ENCODE results near the gene SPTAN1. TPM values are rescaled to one million over a fixed set of nuclear protein-coding genes. Genes with fewer than 3 reads are reported as not detected.

Gene SPTAN1
- polyA plus RNA-seq, 10 donors, result 235 to 314 (median 273) TPM

DNA sequence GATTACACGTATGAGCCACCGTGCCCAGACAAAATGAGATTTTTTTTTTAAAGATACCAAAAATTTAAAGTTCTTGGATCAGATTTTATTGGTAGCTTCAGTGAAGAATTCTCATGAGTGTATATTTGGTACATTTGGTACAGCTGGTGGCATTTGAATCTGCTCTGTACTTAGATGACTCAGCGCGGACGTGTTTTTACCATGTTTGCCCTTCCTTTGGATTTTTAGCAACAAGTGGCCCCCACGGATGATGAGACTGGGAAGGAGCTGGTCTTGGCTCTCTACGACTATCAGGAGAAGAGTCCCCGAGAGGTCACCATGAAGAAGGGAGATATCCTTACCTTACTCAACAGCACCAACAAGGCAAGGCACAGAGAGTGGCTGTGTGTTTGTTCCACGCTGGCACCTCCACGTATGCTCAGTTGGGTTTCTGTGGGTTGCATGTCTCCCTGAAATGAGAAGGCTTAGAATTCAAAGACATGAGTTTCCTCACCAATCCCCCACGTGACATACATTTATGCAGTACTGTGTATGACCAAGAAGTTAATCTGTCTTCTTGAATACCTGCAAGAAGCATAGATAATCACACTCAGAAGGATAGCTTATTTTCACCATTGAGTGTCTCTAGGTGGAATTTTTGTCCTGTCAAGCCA lies 36.3 kb downstream of the SPTAN1 start:
- DNase-seq, result no peak

DNA sequence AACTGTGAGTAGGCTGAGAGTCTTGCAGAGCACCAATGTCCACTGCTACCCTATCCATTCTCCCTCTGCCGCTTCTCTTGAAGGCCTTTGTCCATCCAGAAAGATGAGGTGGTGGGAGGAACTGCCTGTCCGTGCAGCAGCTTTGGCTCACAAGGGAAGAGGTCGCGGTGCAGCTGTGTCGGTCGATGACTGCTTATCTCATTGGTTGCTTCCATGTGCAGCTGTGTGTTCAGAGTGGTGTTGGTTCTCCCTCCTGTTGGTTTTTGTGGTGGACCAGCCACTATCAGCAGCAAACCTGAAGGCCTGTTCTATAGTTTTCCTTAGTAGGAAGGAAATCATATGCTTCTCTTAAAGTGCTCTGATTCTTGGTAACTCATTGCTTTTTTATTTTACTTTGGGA lies 40.7 kb downstream of the SPTAN1 start:
- no peak for DNase-seq

- no peak for DNase-seq
These were observed 41.5 kb downstream of the SPTAN1 start for GRCh38 chr9:128593856-128594255.

DNA sequence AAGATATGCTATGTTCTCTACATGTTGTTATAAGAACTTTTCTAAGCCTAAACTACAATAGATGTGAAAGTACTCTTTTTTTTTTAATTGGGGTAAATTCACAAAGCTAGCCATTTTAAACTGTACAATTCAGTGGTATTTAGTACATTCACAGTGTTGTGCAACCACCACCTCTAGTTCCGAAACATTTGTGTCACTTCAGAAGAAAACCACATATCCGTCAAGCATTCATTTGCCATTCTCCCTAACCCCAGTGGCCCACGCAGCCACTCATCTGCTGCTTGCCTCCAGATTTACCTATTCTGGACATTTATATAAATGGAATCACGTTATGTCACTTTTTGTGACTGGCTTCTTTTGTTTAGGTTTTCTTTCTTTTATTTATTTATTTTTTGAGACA lies 43.1 kb downstream of the SPTAN1 start:
- DNase-seq, result no peak

DNA sequence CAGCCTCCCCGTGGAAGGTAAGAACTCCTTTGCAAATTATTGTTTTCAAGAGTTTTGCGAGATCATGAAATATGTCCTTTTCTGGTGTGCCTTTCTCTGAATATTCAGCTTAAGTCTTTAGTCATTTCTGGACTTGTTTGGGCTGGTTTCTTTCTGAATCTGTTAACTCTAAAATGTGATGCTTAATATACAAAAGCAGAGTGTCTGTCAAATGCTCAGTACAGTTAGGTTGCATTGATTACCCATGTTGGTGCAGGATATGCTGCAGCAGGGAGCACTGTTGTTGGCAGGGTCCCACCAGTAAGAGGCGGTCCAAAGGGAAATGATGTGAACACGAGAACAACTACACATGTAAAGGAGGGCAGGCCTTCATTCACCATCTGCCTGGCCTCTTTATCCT lies 47.7 kb downstream of the SPTAN1 start:
- DNase-seq, result no peak

GRCh38 chr9:128603697-128604096 lies 51.3 kb downstream of the SPTAN1 start:
- no peak for DNase-seq

GRCh38 chr9:128607642-128608350 lies 55.4 kb downstream of the SPTAN1 start:
- DNase-seq, result peak; percentile 76 to 79 (median 77)

DNA sequence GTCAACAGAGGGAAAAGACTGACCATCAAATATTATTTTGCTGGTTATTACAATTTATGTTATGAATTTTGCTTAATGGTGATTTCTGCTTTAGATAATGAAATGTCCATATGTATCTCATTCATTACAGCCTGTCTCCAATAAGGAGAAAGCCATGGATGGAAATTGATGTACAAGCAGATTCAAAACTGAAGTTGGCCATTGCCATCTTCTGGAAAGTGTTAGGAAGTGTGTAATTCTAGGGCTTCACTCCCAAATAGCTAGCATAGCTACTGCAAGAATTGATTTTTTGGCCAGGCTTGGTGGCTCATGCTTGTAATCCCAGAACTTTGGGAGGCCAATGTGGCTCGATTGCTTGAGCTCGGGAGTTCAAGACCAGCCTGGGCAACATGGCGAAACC lies 58.5 kb downstream of the SPTAN1 start:
- DNase-seq, result no peak

DNA sequence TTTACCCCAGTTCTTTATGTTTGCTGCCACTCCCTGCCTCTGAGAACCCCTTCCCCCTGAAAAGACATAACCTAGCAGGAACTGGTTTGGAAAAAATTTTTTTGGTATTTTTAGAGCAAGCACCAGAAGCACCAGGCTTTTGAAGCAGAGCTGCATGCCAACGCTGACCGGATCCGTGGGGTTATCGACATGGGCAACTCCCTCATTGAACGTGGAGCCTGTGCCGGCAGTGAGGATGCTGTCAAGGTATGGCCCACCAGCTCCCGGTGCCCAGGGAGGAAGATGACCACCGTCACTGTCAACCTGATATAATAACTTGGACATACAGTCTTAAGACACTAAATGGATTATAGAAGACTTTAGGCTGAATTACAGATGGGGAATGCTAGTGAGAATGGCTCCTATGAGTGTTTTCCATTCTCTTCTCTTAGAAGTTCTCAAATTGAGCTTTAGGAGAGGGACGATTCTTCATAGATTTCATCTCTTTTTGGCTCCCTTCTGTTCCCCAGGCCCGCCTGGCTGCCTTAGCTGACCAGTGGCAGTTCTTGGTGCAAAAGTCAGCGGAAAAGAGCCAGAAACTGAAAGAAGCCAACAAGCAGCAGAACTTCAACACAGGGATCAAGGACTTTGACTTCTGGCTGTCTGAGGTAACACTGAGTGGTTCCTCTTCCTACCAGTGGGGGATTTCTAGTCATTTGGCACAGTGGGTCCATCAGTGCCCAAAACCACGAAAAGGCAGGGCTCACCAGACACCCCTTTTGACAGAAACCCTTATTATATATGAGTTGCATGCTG lies 59.4 kb downstream of the SPTAN1 start:
- no peak for DNase-seq

DNA sequence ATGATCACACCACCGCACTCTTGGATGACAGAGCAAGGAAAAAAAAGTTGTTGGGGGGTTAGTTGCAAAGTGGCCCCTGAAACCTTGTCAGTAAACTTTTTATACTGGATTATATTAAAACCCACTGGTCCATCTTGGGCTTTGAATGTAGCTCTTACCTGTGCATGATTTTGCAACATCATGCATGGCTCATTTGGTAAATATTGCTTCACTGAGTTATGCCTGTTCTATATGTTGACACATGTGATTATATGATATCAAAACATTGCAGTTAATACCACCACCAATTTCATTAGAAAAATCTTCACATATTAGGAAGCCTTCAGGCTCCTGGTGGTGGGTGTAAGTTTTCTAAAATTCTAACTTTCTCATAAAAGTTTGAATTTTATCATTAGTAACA lies 62.3 kb downstream of the SPTAN1 start:
- no peak for DNase-seq

DNA sequence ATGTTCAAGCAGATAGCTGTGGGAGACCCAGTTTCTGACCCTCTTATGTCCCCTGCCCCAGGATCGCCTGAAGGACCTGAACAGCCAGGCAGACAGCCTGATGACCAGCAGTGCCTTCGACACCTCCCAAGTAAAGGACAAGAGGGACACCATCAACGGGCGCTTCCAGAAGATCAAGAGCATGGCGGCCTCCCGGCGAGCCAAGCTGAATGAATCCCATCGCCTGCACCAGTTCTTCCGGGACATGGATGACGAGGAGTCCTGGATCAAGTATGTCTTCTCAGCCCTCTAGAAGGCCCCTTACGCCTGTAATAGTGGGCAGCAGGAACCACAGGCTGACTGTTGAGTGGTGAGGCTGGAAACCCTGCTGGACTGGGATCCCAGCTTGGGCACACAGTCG lies 63.2 kb downstream of the SPTAN1 start:
- no peak for DNase-seq

- DNase-seq, result no peak
These were observed 65.6 kb downstream of the SPTAN1 start for GRCh38 chr9:128617943-128618342.

GRCh38 chr9:128619127-128619526 lies 66.7 kb downstream of the SPTAN1 start:
- no peak for DNase-seq

DNA sequence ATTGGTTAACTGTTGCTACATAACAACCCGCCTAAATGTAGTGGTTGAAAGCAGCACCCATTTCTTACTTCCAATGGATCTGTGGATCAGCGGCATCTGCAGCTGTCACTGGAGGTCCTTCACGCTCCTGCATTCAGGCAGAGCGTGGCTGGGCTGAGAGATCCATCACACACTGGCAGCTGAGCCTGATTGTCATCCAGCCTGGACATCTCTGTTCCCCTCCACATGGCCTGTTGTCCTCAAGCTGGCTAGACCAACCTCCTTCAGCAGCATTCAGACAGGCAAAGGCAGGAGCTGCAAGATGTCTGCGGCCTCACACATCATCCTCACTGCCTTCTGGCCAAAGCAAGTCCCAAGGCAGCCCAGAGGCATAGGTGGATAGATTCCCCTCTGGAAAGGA lies 67.4 kb downstream of the SPTAN1 start:
- no peak for DNase-seq

GRCh38 chr9:128621730-128622455 lies 69.5 kb downstream of the SPTAN1 start:
- DNase-seq, result no peak

DNA sequence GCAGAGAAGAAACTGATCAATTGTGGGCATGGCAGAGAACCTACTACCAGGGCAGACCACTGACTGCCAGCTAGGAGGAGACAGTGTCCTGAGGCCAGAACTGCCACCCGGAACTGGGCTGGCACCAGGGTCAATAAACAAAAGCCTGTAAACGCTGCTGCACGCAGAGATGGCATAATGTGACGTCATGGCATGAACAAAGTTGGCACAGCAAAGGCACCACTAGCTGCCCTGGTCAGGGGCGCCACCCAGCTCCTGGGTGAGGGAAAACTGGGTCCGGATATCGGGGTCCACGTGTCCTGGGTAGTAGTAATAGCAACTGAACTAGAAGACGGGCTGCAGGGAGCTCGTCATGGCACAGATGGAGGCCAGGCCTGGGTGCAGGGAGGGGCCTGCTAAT lies 72.2 kb downstream of the SPTAN1 start:
- no peak for DNase-seq

GRCh38 chr9:128625391-128626146 lies 73.2 kb downstream of the SPTAN1 start:
- no peak for DNase-seq

- no peak for DNase-seq
These were observed 73.8 kb downstream of the SPTAN1 start for GRCh38 chr9:128626181-128626580.

GRCh38 chr9:128627127-128627715 lies 74.8 kb downstream of the SPTAN1 start:
- DNase-seq, result no peak

GRCh38 chr9:128627906-128628305 lies 75.5 kb downstream of the SPTAN1 start:
- no peak for DNase-seq

- no peak for DNase-seq
These were observed 76.2 kb downstream of the SPTAN1 start for GRCh38 chr9:128628471-128629048.
